ENCODE measurements around the gene ZRANB3.
"Not testable (repeated sequence)": the region's sequence is repeated elsewhere in the genome, so short reads cannot be mapped to it uniquely, and the experiment has no call there.

ZRANB3 gene

DNA sequence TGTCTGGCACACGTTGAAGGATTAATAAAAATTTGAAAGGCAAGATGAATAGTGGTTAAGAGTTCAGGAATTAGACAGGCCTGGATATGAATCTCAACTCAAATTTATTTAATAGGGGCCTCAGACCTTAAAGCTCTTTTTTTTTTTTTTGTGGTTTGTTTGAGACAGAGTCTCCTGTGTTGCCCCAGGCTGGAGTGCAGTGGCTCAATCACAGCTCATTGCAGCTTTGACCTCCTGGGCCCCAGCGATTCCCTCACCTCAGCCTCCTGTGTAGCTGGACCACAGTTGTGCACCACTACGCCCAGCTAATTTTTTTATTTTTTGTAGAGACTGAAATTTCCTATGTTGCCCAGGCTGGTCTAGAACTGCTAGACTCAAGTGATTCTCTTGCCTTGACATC is 3.0 kb downstream of the ZRANB3 start:
- TF ChIP-seq, protein P1, sequence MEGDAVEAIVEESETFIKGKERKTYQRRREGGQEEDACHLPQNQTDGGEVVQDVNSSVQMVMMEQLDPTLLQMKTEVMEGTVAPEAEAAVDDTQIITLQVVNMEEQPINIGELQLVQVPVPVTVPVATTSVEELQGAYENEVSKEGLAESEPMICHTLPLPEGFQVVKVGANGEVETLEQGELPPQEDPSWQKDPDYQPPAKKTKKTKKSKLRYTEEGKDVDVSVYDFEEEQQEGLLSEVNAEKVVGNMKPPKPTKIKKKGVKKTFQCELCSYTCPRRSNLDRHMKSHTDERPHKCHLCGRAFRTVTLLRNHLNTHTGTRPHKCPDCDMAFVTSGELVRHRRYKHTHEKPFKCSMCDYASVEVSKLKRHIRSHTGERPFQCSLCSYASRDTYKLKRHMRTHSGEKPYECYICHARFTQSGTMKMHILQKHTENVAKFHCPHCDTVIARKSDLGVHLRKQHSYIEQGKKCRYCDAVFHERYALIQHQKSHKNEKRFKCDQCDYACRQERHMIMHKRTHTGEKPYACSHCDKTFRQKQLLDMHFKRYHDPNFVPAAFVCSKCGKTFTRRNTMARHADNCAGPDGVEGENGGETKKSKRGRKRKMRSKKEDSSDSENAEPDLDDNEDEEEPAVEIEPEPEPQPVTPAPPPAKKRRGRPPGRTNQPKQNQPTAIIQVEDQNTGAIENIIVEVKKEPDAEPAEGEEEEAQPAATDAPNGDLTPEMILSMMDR (IDR thresholded peaks at IDR 0.05; ENCODE audit: insufficient read depth, missing control alignments), result no peak
- FAIRE-seq, result no peak
- DNase-seq (ENCODE audit: insufficient read length, low spot score), result no peak

DNA sequence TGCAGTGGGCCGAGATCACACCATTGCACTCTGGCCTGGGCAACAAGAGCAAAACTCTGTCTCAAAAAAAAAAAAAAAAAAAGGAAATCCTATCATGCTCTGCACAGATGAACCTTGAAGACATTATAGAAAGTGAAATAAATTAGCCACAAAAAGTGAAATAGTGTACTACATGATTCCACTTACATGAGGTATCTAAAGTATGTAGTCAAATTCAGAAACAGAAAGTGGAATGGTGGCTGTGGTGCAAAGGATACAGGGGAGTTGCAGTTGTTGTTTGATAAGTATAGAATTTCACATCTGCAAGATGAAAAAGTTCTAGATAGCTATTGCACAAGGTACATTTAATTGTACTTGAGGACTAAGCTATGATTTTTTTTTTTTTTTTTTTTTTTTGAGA is 5.2 kb downstream of the ZRANB3 start:
- DNase-seq (ENCODE audit: insufficient read length, low spot score) (no peak), FAIRE-seq (no peak)
- TF ChIP-seq, protein P1 (IDR thresholded peaks at IDR 0.05; ENCODE audit: insufficient read depth, missing control alignments), result no peak

DNA sequence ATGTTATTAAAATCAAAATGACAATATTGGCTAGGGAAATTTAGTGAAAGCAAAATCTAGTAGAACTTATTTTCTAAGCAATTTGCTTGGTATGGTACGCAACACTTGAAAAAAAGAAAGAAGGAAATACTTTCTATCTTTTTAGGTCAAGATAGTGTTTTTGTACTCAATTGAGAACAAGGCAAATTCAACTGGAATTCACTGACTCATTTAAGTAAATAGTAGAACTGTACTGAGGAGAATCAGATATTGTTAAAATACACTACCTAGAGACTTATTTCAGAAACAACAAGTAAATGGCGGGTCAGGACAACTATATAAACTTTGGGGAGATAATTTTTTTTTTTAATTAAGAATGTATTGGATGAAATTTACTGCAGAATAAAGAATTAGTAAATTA is 18.9 kb downstream of the ZRANB3 start:
- FAIRE-seq (no peak), DNase-seq (ENCODE audit: insufficient read length, low spot score) (no peak)
- TF ChIP-seq, protein P1 (IDR thresholded peaks at IDR 0.05; ENCODE audit: insufficient read depth, missing control alignments), result no peak

DNA sequence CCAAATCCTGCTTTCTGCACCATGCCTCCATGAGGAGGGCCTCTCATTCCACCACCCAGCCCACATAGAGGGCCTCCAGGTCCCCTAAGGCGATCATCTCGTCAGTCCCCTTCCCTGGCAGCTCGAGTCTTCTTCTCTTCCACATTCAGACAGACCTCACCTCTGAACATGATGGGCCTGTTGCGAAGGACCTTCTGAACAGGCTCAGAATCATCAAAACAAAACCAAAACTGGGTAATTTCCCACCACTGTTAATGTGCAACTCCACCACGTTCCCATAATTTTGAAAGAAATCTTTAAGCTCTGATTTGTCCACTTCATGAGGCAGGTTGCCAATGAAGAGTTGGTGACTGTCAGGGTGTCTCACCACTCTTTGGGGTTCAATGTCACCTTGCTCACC is 20.4 kb downstream of the ZRANB3 start:
- FAIRE-seq (no peak), DNase-seq (ENCODE audit: insufficient read length, low spot score) (no peak)
- TF ChIP-seq, protein P1 (IDR thresholded peaks at IDR 0.05; ENCODE audit: insufficient read depth, missing control alignments), result no peak

DNA sequence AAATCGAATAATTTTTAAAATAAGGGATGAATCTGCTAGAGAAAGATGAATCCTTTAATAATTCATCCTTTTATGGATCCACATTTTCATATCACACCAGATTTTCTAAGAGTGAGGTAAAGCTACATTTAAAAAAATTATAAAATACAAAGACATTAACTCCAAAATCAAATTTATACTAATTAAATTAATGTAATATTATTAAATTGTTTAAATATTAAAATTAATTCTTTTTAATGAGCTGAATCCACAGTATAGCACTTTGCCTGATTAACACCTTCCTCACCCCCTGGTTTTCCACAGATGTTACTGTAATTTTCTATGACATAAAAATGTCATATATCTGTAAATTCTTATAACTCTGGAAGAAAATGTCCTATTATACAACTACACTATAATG is 26.2 kb downstream of the ZRANB3 start:
- DNase-seq (ENCODE audit: insufficient read length, low spot score) (no peak), FAIRE-seq (no peak)
- TF ChIP-seq, protein P1 (IDR thresholded peaks at IDR 0.05; ENCODE audit: insufficient read depth, missing control alignments), result no peak

DNA sequence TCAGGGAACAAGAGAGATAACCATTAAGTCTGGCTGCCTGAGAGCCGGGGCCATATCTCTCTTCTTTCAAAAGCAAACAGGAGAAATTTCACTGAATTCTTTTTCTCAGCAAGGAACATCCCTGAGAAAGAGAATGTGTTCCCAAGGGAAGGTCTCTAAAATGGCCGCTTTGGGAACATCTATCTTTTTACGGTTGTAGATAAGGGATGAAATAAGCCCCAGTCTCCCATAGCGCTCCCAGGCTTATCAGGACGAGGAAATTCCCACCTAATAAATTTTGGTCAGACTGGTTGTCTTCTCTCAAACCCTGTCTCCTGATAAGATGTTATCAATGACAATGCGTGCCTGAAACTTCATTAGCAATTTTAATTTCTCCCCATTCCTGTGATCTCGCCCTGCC is 32.4 kb downstream of the ZRANB3 start:
- DNase-seq (ENCODE audit: insufficient read length, low spot score); FAIRE-seq: not testable (repeated sequence)

DNA sequence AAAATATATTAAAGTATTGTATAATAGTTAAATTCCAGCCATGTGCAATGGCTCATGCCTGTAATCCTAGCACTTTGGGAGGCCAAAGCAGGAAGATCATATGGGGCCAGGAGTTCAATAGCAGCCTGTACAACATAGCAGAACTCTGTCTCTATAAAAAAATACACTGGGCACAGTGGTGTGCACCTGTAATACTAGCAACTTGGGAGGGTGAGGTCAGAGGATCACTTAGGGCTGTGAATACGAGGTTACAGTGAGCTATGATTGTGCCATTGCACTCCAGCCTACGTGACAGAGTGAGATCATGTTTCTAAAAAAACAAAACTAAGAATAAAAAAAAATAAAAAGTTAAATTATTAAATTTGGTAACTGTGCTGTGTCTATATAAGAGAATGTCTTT is 36.1 kb downstream of the ZRANB3 start:
- TF ChIP-seq, protein P1 (IDR thresholded peaks at IDR 0.05; ENCODE audit: insufficient read depth, missing control alignments), result no peak
- FAIRE-seq (no peak), DNase-seq (ENCODE audit: insufficient read length, low spot score) (no peak)

DNA sequence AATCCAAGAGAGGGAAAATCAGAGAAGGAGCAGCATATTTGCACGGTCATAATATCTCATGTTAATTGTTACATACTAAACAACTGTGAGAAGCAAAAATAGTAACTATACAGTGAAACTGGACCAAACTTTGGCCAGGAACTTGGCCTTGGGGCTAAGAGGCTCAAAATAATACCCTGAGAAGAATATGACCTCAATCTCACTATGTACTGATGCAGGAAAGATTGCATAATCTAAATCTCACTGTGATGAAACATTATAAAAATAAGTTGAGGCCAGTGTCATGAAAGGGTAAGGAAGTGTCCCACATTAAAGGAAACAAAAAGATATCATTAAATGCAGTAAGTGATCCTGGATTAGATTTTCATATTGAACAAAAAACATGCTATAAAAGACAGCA is 36.5 kb downstream of the ZRANB3 start:
- TF ChIP-seq, protein P1 (IDR thresholded peaks at IDR 0.05; ENCODE audit: insufficient read depth, missing control alignments), result no peak
- no peak for DNase-seq (ENCODE audit: insufficient read length, low spot score)
- no peak for FAIRE-seq

Data from D721Med (cell line).